GM19043 (cell line): Measurements from ENCODE around the gene ANKRD9.
"Not testable (repeated sequence)": the region's sequence is repeated elsewhere in the genome, so short reads cannot be mapped to it uniquely, and the experiment has no call there.

Experiments
- ATAC-seq: cut with Tn5 transposase; IDR thresholded peaks from one replicate; pipeline ENCODE4 v1.9.1; 2021; ENCODE audit warnings: low read depth; ENCODE audit not compliant: unreplicated experiment

Gene ANKRD9, protein sequence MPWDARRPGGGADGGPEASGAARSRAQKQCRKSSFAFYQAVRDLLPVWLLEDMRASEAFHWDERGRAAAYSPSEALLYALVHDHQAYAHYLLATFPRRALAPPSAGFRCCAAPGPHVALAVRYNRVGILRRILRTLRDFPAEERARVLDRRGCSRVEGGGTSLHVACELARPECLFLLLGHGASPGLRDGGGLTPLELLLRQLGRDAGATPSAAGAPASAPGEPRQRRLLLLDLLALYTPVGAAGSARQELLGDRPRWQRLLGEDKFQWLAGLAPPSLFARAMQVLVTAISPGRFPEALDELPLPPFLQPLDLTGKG

DNA sequence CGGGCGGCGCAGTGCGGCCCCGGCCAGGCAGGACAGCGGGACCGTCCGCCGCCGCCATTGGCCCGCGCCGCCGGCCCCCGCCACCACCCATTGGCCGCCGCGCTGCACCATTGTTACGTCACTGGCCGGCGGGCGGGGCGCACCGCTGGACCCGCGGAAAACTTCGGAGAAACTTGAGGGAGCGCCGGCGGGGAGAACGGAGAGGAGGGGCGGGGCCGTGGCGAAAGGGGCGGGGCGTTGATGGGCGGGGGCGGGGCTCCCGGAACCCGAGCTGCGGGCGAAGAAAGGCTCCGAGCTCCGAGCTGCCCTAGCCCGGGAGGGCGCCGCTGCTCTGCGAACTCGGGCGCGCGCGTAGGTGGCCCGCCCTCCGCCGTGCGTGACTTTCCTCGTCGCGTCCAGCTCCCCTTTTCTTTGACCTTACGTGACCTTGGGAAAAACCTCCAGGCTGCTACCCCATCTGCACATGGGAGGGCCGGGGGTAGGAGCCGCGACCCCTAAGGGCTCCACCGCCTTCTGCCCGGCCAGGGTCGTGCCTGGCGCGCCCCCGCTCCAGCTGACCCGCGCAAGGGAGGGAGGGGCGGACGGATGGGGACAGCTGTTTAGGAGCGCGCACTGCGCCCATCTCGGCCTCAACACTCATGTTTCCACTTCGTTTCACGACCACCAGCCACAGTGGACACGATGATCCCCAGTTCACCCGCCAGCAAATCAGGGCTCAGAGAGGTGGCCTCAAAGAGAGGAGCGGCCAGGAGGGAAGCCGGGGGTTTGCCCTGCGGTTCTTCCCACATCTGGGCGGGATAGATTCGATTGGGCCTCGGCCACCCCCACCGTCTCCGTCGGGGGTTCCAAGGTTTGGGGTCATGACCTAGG is at the start of gene ANKRD9:
Gene ANKRD9, minus strand, starts transcription at position 31 of the 870 bp plus-strand sequence. CDS start 1,887 bp downstream, outside the sequence.
- ATAC-seq = peak; percentile 79

DNA sequence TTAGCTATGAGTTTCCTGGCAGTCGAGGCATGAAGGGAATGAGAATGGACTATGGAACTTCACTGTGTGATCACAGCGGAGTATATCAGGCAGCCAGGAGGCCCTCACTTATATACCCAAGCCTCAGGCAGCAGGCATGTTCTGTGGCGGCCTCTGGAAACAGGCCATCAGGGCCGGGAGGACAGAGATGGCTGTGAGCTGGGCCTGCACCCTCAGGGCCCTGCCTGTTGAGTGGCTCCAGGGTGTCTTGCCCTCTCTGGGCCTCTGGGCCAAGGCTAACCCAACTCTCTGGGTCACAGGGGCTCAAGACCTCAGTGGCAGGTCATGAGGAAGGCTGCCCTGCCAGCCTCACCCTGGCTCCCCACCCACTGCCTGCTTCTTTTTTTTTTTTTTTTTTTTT is 49.0 kb upstream of the ANKRD9 start:
- no peak for ATAC-seq

DNA sequence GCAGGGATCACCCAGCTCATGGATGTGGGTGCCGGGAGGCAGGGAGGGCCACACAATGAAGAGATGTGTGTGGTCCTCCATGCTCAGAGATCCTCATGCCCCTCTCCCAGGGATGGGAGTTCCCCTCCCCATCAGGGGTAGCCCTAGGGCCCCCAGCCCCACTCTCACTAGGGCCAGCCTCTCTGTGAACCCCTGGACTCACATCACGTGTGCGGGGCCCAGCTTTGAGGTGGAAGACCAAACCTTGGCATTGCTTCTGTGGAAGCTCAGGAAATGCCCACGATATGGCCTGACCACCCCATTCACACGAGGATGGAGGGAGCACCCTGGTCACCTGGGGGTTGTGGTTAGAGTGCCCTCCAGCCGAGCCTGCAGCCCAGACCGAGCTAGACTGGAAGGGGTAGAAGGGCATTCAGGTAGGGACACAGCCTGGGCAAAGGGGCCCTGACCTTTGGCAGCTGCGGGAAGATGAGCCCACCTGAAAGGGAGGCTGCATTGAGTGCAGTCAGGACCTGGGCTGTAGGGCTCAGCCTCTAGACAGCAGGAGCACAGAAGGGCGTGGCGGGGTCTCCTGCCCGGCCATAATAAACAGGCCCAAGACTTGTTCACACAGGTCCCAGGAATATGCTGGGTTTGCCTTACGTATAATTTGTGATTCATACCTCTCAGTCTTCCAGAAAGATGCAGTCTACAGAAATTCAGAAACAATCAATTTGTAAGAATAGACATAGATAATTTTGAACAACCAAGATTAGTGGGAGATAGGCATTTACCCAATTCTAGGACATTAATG is 48.1 kb upstream of the ANKRD9 start:
- ATAC-seq = no peak

- ATAC-seq = no peak
Observed at GRCh38 chr14:102556098-102556677, 46.6 kb upstream of the ANKRD9 start.

- peak; percentile 53 for ATAC-seq
Observed at GRCh38 chr14:102554821-102555819, 45.5 kb upstream of the ANKRD9 start.

DNA sequence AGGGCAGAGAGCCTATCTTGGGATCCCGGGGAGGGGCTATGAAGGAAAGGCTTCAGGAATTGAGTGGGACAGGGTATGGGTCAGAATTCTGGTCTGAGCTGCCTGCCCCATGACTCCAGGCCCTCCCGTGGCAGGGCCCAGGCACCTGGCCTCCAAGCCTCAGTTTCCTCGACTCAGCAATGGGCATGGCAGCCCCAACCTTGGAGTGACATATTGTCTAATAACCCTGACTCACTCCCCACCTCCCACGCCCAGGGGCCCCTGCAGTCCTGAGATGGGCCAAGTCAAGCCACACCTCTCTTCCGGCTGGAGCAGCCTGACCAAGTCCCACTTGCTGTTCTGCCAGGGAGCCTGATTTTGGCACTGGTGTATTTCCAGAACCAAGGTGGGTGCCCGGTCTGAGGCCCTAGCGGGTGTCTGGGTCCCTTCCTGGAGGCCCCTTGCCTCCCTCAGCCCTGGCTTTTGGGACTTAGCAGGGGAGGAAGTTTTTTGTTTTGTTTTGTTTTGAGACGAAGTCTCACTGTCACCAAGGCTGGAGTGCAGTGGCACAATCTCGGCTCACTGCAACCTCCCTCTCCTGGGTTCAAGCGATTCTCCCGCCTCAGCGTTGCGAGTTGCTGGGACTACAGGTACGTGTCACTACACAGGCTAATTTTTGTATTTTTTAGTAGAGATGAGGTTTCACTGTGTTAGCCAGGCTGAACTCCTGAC is 42.6 kb upstream of the ANKRD9 start:
- ATAC-seq = no peak

GRCh38 chr14:102550927-102551401 is 41.4 kb upstream of the ANKRD9 start:
- ATAC-seq = not testable (repeated sequence)

DNA sequence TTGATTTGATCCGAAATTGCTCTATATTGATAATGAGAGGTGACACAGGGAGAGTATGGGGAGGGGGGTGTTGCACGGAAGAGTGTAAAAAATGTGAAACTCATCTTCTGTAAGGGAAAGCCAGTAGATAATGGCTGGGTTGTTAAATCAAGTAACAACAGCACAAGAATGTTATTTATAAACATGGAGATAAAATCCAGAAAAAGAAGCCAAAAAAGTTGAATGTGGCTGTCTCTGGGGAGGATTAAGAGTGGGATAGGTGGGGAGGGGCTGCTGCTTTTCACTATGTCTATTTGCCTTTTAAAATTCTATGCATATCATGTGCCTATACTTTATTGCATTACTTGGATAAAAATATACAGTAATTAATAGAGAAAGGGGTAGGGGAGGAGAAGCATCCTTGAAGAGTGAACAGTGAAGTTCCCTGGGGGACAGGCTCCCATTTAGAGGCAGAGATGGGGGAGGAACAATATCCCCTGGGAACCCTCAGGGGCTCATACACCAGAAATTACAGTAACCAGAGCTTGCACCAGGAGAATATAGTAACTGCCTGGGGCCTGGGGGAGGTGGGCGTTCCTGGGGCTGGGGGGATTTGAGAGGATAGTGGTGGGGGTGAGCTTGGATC is 39.2 kb upstream of the ANKRD9 start:
- ATAC-seq = no peak

- ATAC-seq = no peak
Observed at GRCh38 chr14:102545461-102546265, 36.1 kb upstream of the ANKRD9 start.

DNA sequence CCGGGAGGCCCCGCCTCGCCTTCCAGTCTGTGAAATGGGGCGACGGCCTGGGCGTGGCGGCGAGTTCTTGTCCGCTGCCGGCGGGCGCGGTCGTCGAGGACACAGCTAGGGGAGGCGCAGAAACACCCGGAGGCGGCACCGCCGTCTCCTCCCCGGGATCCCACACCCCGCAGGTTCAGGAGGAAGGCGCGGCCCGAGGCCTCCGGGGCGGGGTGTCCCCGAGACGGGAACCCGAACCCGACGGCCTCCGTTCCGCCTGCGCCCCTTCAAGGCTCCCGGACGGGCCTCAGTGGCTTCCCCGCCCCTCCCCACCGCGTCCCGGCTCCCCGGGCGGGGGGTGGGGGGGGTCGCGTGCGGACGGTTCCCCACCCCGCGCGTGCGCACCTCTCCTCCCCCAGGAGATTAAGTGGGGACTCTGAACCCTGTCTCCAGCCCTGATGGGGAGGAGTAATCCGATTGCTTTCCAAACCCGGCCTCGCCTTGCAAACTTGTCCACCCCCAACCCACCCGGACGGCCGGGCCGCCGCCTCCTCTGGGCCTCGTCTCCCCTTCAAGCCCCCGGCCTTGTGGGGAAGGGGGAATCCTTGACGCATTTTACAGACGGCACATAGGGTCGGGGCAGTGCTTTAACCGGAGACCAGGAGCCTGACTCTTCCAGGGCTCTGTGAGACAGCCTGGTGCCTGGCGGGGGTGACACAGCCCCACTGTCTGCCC is 35.3 kb upstream of the ANKRD9 start:
- no peak for ATAC-seq

DNA sequence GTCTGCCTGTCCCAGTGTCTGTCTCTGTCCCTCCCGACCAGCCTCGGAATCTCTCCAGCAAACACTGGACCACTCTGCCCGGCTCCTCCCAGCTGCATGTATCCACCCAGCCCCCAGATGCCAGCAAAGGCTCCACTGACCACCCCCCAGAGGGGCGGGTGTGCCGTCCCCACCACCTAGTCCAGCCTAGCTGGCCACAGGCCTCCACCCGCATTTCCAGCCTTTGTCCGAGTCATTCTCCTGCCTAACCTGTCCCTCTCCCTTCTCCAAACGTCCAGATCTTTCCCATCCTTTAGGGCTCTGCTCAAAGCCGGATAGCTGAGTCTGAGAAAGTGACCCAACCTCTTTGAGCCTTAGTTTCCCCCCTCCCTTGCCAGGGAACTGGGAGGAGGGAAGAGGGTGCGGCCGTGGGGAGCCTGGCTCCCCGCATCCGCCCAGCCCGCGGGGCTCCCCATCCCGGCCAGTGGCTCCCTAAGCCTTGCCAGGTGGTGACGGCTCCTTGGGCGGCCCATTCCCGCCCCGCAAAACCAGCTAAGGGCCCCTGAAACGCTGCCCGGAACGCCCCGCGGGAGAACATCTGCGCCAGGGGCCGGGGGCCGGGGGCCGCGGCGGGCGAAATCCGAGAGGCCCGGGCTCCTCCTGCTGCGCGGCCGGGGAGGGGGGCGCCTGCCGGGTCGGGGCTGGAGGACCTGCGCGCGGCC is 34.6 kb upstream of the ANKRD9 start:
- no peak for ATAC-seq

GRCh38 chr14:102541771-102542170 is 32.2 kb upstream of the ANKRD9 start:
- no peak for ATAC-seq

- not testable (repeated sequence) for ATAC-seq
Observed at GRCh38 chr14:102541029-102541491, 31.5 kb upstream of the ANKRD9 start.

DNA sequence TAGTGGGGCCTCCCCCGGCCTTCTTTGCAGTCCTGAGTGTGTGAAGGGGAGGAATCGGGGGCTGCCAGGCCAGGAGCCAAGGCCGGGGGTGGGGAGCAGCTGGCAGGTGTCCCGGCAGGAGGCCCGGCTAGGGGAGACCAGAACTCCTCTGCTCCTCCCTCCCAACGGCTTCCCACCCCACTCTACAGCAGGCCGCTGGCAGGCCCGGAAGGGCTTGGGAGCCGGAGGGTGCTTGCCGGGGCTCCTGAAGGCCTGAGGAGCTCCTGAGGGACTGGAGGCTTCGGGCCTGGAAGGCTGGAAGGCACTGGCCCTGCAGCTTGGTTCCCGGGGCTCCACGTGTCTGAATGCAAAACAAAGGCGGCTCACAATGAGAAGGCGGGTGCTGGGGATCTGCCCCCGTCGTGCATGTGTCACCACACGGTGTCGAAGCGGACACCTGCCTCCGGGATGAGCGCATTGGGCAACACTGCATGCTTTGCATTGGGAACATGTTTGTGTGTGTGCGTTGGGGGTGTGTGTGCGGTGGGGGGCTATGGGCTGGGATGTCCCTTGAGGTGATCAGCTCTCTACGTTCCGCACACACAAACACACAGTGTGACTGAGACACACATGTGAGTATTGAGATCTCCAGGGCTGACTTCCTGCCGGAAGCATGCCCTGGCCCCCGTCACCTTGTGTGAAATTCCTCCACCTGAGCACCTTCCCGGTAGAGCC is 30.9 kb upstream of the ANKRD9 start:
- no peak for ATAC-seq

GRCh38 chr14:102539544-102540314 is 30.2 kb upstream of the ANKRD9 start:
- ATAC-seq = no peak
